Panc1 (cell line): ENCODE measurements around the gene PRR23A. TPM values are rescaled to one million over a fixed set of nuclear protein-coding genes. Genes with fewer than 3 reads are reported as not detected.

Source experiments
- ATAC-seq: fragments of 200-7000 bp; cut with Tn5 transposase; 2 replicates; pipeline ENCODE4 v1.9.1; 2020; ENCODE audit warnings: mild to moderate bottlenecking, moderate library complexity
- BruUV-seq: library from RNA; stranded (reverse); fragments of 400-500 nt; replicated peaks from 2 replicates; lab custom pipeline; 2021; lab: Mats Ljungman, UMichigan
- CTCF ChIA-PET: fragments of 300-600 bp; sonication (Branson Sonifier 250); formaldehyde crosslinking; loops from one replicate; lab custom pipeline; 2022; ENCODE audit warnings: antibody characterized with exemption; lab: Charles Lee
- POLR2A ChIA-PET: fragments of 300-600 bp; sonication (Branson Sonifier 250); formaldehyde crosslinking; loops from one replicate; lab custom pipeline; 2022; ENCODE audit warnings: antibody characterized with exemption; lab: Charles Lee
- DNase-seq: peaks from one replicate; pipeline ENCODE4 v3.0.0-alpha.2; 2010; ENCODE audit warnings: low read depth, low spot score
- H3K27ac ChIP-seq: 2 replicates; pipeline ENCODE4 v1.5.1; 2011; ENCODE audit warnings: mild to moderate bottlenecking, low read length, inconsistent platforms
- H3K27me3 ChIP-seq: fragments of 200-500 bp; sonication (Bioruptor generic); 2 replicates; pipeline ENCODE4 v1.6.0; 2014; ENCODE audit warnings: low read length, inconsistent platforms; ENCODE audit not compliant: control insufficient read depth, insufficient read depth
- H3K36me3 ChIP-seq: fragments of 200-500 bp; sonication (Bioruptor generic); 2 replicates; pipeline ENCODE4 v1.5.1; 2014; ENCODE audit warnings: inconsistent platforms, mild to moderate bottlenecking, low read length, moderate library complexity; ENCODE audit not compliant: control insufficient read depth, insufficient read depth
- H3K4me1 ChIP-seq: 2 replicates; pipeline ENCODE4 v1.5.1; 2011; ENCODE audit warnings: inconsistent platforms, mild to moderate bottlenecking, low read length, moderate library complexity; ENCODE audit not compliant: control insufficient read depth, insufficient read depth
- H3K4me3 ChIP-seq, 2 experiments: 2 replicates each; pipeline ENCODE4 v1.5.1; 2011 to 2012; ENCODE audit warnings: low read depth in 2 of 2, low read length in 2 of 2, mild to moderate bottlenecking in 2 of 2, inconsistent platforms in 1 of 2, moderate library complexity in 1 of 2
- H3K9me3 ChIP-seq: fragments of 200-500 bp; sonication (Bioruptor generic); 2 replicates; pipeline ENCODE4 v1.5.1; 2014; ENCODE audit warnings: low read depth, mild to moderate bottlenecking, inconsistent platforms, low read length, moderate library complexity; ENCODE audit not compliant: control insufficient read depth, insufficient read depth
- CTCF ChIP-seq: fragments of 450-650 bp; IDR thresholded peaks from 2 replicates; pipeline ENCODE4 v1.5.1; 2017; ENCODE audit warnings: mild to moderate bottlenecking
- POLR2AphosphoS5 ChIP-seq: IDR thresholded peaks from 2 replicates; pipeline ENCODE4 v1.6.1; 2012; ENCODE audit warnings: mild to moderate bottlenecking, low read depth, low read length, moderate library complexity
- REST ChIP-seq, 2 experiments: IDR thresholded peaks; 2 replicates each; pipeline ENCODE4 v1.6.1; 2011 to 2012; ENCODE audit warnings: low read depth in 2 of 2, control low read depth in 1 of 2, low read length in 1 of 2, mild to moderate bottlenecking in 1 of 2, moderate library complexity in 1 of 2; ENCODE audit not compliant: insufficient read depth in 1 of 2
- SIN3A ChIP-seq: IDR thresholded peaks from 2 replicates; pipeline ENCODE4 v1.6.1; 2012; ENCODE audit warnings: low read depth, mild to moderate bottlenecking, low read length, moderate library complexity, borderline replicate concordance; ENCODE audit not compliant: insufficient read depth
- TCF7L2 ChIP-seq: IDR thresholded peaks from 2 replicates; pipeline ENCODE4 v1.6.1; 2011; ENCODE audit warnings: mild to moderate bottlenecking, low read depth, low read length, inconsistent platforms
- in situ Hi-C: cut with HindIII; loops from 2 replicates; pipeline ENCODE4 v1.10.0; 2016; ENCODE audit warnings: low sequenced_read_pairs, low pct_unique_long_range_greater_than_20kb
- intact Hi-C: fragments of 100-400 bp; cut with micrococcal nuclease; formaldehyde crosslinking; loops from one replicate; pipeline ENCODE4 v1.10.0; 2022; ENCODE audit not compliant: unreplicated experiment
- total RNA-seq: library from RNA; stranded (reverse); gene quantifications from one replicate; pipeline ENCODE4 v1.2.1, GENCODE V29; 2021; ENCODE audit not compliant: unreplicated experiment

Gene PRR23A
- total RNA-seq, 1 experiment from 2014 or later: not detected

DNA sequence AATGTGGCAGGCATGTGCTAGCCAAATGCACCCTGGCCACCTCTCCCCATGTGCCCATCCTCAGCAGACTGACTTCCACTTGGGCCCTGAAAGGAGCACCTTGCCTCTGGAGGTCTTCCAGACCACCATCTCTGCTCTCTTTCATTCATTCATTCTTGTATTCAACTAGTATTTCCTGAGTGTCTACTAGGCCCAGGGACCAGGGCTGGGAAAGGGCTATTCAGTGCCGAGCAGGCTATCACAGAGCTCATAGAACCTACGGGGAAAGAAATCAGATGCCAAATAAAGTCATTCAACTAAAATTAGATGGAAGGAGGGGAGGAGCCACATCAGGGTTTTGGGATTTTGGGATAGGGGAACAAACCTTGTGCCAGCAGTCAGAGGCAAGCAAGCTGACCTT is 18.9 kb downstream of the PRR23A start:
- H3K27me3 ChIP-seq: peaks cover 3% of the 10 kb centered on the region; the same call in 1 of the 2 replicates
- H3K4me1 ChIP-seq: no peaks in the 10 kb centered on the region
- CTCF ChIA-PET: no interaction called here
- DNase-seq (no peak), ATAC-seq (no peak)
- BruUV-seq: no TSS peak
- no peaks in the 10 kb centered on the region for H3K36me3 ChIP-seq
- intact Hi-C loops: no loop called here
- no peak for TF ChIP-seq REST (IDR thresholded peaks at IDR 0.05; ENCODE audit: insufficient read depth in 1 of 2, low read depth in 2 of 2, low read length in 1 of 2)
- TF ChIP-seq SIN3A: no peak
- no peak for TF ChIP-seq POLR2AphosphoS5
- no peak for TF ChIP-seq CTCF
- no peak for TF ChIP-seq TCF7L2
- H3K4me3 ChIP-seq: no peak overlapping the region
- no peaks in the 10 kb centered on the region for H3K9me3 ChIP-seq
- POLR2A ChIA-PET: no interaction called here
- in situ Hi-C loops: no loop called here
- no peak overlapping the region for H3K27ac ChIP-seq

DNA sequence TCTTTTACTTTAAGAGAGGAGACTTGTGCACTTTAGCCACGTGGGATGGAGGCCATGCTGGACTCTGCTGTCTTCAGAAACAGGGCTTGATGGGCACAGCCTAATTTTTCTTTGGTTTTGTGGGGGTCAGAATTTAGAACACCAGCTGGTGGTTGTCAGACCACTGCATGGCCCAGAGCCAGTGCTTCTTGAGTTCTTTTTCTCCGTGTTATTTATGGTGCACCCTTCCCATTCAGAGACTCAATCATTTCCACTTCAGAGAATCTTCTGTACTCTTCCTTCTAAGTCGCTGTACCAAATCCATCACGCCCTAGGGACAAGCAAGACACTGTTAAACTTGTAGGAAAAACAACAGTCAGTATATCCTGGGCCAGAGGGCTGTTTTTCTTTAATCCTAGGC is 20.1 kb downstream of the PRR23A start:
- in situ Hi-C loops (no loop called here), intact Hi-C loops (no loop called here)
- no peak overlapping the region for H3K4me3 ChIP-seq
- no peak for ATAC-seq
- no peak for DNase-seq
- peaks cover 3% of the 10 kb centered on the region; the same call in 1 of the 2 replicates for H3K27me3 ChIP-seq
- H3K9me3 ChIP-seq: no peaks in the 10 kb centered on the region
- no TSS peak for BruUV-seq
- no peak overlapping the region for H3K27ac ChIP-seq
- TF ChIP-seq CTCF (no peak), POLR2AphosphoS5 (no peak), REST (IDR thresholded peaks at IDR 0.05; ENCODE audit: insufficient read depth in 1 of 2, low read depth in 2 of 2, low read length in 1 of 2) (no peak), TCF7L2 (no peak), SIN3A (no peak)
- ChIA-PET POLR2A (no interaction called here), CTCF (no interaction called here)
- no peaks in the 10 kb centered on the region for H3K36me3 ChIP-seq
- no peaks in the 10 kb centered on the region for H3K4me1 ChIP-seq
